Vagina (tissue), 2 donors: ENCODE results near the gene RANGRF. TPM values are rescaled to one million over a fixed set of nuclear protein-coding genes. Genes with fewer than 3 reads are reported as not detected.

Source experiments
- DNase-seq, 2 donors: peaks; one replicate each; pipeline ENCODE4 v3.0.0-alpha.2; 2017; ENCODE audit errors: extremely low spot score in 2 of 2
- H3K27ac ChIP-seq: fragments of 200-600 bp; sonication (generic); one replicate; pipeline ENCODE4 v1.5.1; 2019
- H3K27me3 ChIP-seq: fragments of 200-600 bp; sonication (generic); one replicate; pipeline ENCODE4 v1.5.1; 2019
- H3K36me3 ChIP-seq, 2 donors: fragments of 200-600 bp; sonication (generic); one replicate each; pipeline ENCODE4 v1.5.1; 2017 to 2019
- H3K4me1 ChIP-seq: fragments of 200-600 bp; sonication (generic); one replicate; pipeline ENCODE4 v1.5.1; 2019
- H3K4me3 ChIP-seq, 2 donors: fragments of 200-600 bp; sonication (generic); 1 replicate in 1 of 2; 2 replicates in 1 of 2; pipeline ENCODE4 v1.5.1; 2016 to 2019
- H3K9me3 ChIP-seq: fragments of 200-600 bp; sonication (generic); one replicate; pipeline ENCODE4 v1.5.1; 2019
- CTCF ChIP-seq, 3 experiments: fragments of 450-650 bp in 2 of 3; fragments of 200-600 bp in 1 of 3; sonication (generic) in 1 of 3; IDR thresholded peaks; one replicate each; pipeline ENCODE4 v1.5.1; 2017 to 2019; ENCODE audit warnings: antibody characterized with exemption in 3 of 3, mild to moderate bottlenecking in 2 of 3, moderate library complexity in 2 of 3
- POLR2A ChIP-seq, 2 donors: fragments of 450-650 bp; IDR thresholded peaks; one replicate each; pipeline ENCODE4 v1.6.1; 2017; ENCODE audit warnings: antibody characterized with exemption in 2 of 2, mild to moderate bottlenecking in 2 of 2, moderate library complexity in 2 of 2
- POLR2AphosphoS5 ChIP-seq, 2 donors: sonication (generic); formaldehyde crosslinking; IDR thresholded peaks; one replicate each; pipeline ENCODE4 v1.9.0; 2017; ENCODE audit warnings: antibody characterized with exemption in 2 of 2, mild to moderate bottlenecking in 2 of 2, low read depth in 1 of 2; ENCODE audit not compliant: insufficient read depth in 1 of 2
- intact Hi-C: fragments of 100-400 bp; cut with DNase I; formaldehyde crosslinking; loops from one replicate; pipeline ENCODE4 v1.15.1; 2023
- small RNA-seq: library from RNA; depleted of rRNA; stranded (forward); fragments of <200 nt; gene quantifications from one replicate; pipeline ENCODE3, GENCODE V24; 2016
- total RNA-seq: library from RNA; depleted of rRNA; stranded (reverse); fragments of >200 nt; gene quantifications from one replicate; pipeline ENCODE4 v1.2.3, GENCODE V29; 2016

Gene RANGRF
- total RNA-seq, 1 donor from 2014 or later = 19.4 TPM

GRCh38 chr17:8337802-8338752 lies 49.6 kb downstream of the RANGRF start:
- no peak for DNase-seq
- TF ChIP-seq CTCF (IDR thresholded peaks at IDR 0.05) (no peak), POLR2AphosphoS5 (IDR thresholded peaks at IDR 0.05; ENCODE audit: insufficient read depth in 1 of 2, low read depth in 1 of 2) (no peak), POLR2A (IDR thresholded peaks at IDR 0.05) (no peak)
- H3K36me3 ChIP-seq = no peaks in the 10 kb centered on the region
- H3K4me1 ChIP-seq = no peaks in the 10 kb centered on the region
- H3K27me3 ChIP-seq = no peaks in the 10 kb centered on the region
- H3K27ac ChIP-seq = no peak overlapping the region
- no peak overlapping the region for H3K4me3 ChIP-seq
- no peaks in the 10 kb centered on the region for H3K9me3 ChIP-seq
- intact Hi-C loops = no loop called here

GRCh38 chr17:8338753-8339140 lies 50.3 kb downstream of the RANGRF start:
- TF ChIP-seq POLR2AphosphoS5 (IDR thresholded peaks at IDR 0.05; ENCODE audit: insufficient read depth in 1 of 2, low read depth in 1 of 2) = no peak
- no peak for TF ChIP-seq POLR2A (IDR thresholded peaks at IDR 0.05)
- H3K4me1 ChIP-seq = no peaks in the 10 kb centered on the region
- H3K4me3 ChIP-seq = no peak overlapping the region
- H3K27me3 ChIP-seq = no peaks in the 10 kb centered on the region
- H3K36me3 ChIP-seq = no peaks in the 10 kb centered on the region
- DNase-seq = no peak
- no peak overlapping the region for H3K27ac ChIP-seq
- intact Hi-C loops = no loop called here
- no peaks in the 10 kb centered on the region for H3K9me3 ChIP-seq

GRCh38 chr17:8339540-8339939 lies 51.1 kb downstream of the RANGRF start, which contains the start of gene ODF4:
Gene ODF4, plus strand, starts transcription at chr17:8339840. Its CDS starts 212 bp downstream, at chr17:8340052.
- Histone ChIP-seq H3K4me3 (no peak within 1 kb of the TSS), H3K9me3 (no peaks in the 10 kb centered on the region), H3K4me1 (no peaks in the 10 kb centered on the region), H3K27ac (no peak within 1 kb of the TSS), H3K27me3 (no peaks in the 10 kb centered on the region), H3K36me3 (no peaks in the 10 kb centered on the region)
- no peak for TF ChIP-seq POLR2A (IDR thresholded peaks at IDR 0.05)
- DNase-seq = no peak
- intact Hi-C loops = no loop called here

Small RNAs within 50 kb of the gene (small RNA-seq; reads per million reads assigned to genes)
- gene RF00265 = not detected

Other genes with a start within 250 kb of the RANGRF start
- 28.7 TPM for gene ALOX15B, start 249.6 kb upstream of the RANGRF start, total RNA-seq
- gene ALOX12B, start 201.0 kb upstream of the RANGRF start, total RNA-seq = 15.0 TPM
- gene ALOXE3, start 170.2 kb upstream of the RANGRF start, total RNA-seq = 1.5 TPM
- not detected for gene HES7, start 164.6 kb upstream of the RANGRF start, total RNA-seq
- 215 TPM for gene PER1, start 136.3 kb upstream of the RANGRF start, total RNA-seq
- gene VAMP2, start 125.7 kb upstream of the RANGRF start, total RNA-seq = 35.6 TPM
- gene TMEM107, start 112.3 kb upstream of the RANGRF start, total RNA-seq = 20.6 TPM
- gene BORCS6, start 98.5 kb upstream of the RANGRF start, total RNA-seq = 9.6 TPM
- not detected for gene AURKB, start 78.1 kb upstream of the RANGRF start, total RNA-seq
- 33.9 TPM for gene CTC1, start 40.6 kb upstream of the RANGRF start, total RNA-seq
- gene PFAS, start 39.4 kb upstream of the RANGRF start, total RNA-seq = 36.3 TPM
- 8.3 TPM for gene SLC25A35, start 6.7 kb downstream of the RANGRF start, total RNA-seq
- gene ARHGEF15, start 21.6 kb downstream of the RANGRF start, total RNA-seq = 17.2 TPM
- not detected for gene ODF4, start 51.2 kb downstream of the RANGRF start, total RNA-seq
- 3,493 TPM for gene RPL26, start 94.5 kb downstream of the RANGRF start, total RNA-seq
- 2.5 TPM for gene RNF222, start 109.2 kb downstream of the RANGRF start, total RNA-seq
- gene NDEL1, start 147.2 kb downstream of the RANGRF start, total RNA-seq = 66.5 TPM